OCI-LY1 (cell line): ENCODE results near the gene SNTG2.

ENCODE experiments used
- H2AFZ ChIP-seq: fragments of 200-600 bp; sonication (generic), shearing (Covaris generic); 2 replicates; pipeline ENCODE4 v1.6.0; 2014; ENCODE audit warnings: antibody characterized with exemption, mild to moderate bottlenecking, low read length
- H3F3A ChIP-seq: fragments of 200-600 bp; sonication (generic), shearing (Covaris generic); 2 replicates; pipeline ENCODE4 v1.6.0; 2014; ENCODE audit warnings: mild to moderate bottlenecking, antibody characterized with exemption, low read length, moderate library complexity; ENCODE audit not compliant: insufficient read depth
- H3K27ac ChIP-seq: fragments of 200-600 bp; sonication (generic); 2 replicates; pipeline ENCODE4 v1.5.1; 2014; ENCODE audit warnings: low read length, mixed run types, mild to moderate bottlenecking, low read depth; ENCODE audit not compliant: poor library complexity, severe bottlenecking
- H3K27me3 ChIP-seq: fragments of 200-600 bp; sonication (generic); 2 replicates; pipeline ENCODE4 v1.6.0; 2014; ENCODE audit warnings: antibody characterized with exemption, mild to moderate bottlenecking, low read length, moderate library complexity; ENCODE audit not compliant: insufficient read depth
- H3K36me3 ChIP-seq: fragments of 200-600 bp; sonication (generic); 2 replicates; pipeline ENCODE4 v1.6.1; 2014; ENCODE audit warnings: mild to moderate bottlenecking, antibody characterized with exemption, low read length, moderate library complexity, mixed read lengths; ENCODE audit not compliant: insufficient read depth
- H3K4me1 ChIP-seq: fragments of 200-600 bp; sonication (generic); 2 replicates; pipeline ENCODE4 v1.5.1; 2014; ENCODE audit warnings: mild to moderate bottlenecking, low read length, moderate library complexity; ENCODE audit not compliant: insufficient read depth, severe bottlenecking
- H3K4me2 ChIP-seq: fragments of 200-600 bp; sonication (generic), shearing (Covaris generic); 2 replicates; pipeline ENCODE4 v1.6.1; 2014; ENCODE audit warnings: low read length
- H3K4me3 ChIP-seq: fragments of 200-600 bp; sonication (generic); 2 replicates; pipeline ENCODE4 v1.5.1; 2014; ENCODE audit warnings: low read length, low read depth, mild to moderate bottlenecking, mixed read lengths; ENCODE audit not compliant: poor library complexity, severe bottlenecking
- H3K79me2 ChIP-seq: fragments of 200-600 bp; shearing (Covaris generic); 2 replicates; pipeline ENCODE4 v1.6.1; 2016; ENCODE audit warnings: mixed run types, low read length, mixed read lengths; ENCODE audit not compliant: insufficient read depth
- H3K9ac ChIP-seq: fragments of 200-600 bp; sonication (generic), shearing (Covaris generic); 2 replicates; pipeline ENCODE4 v1.6.1; 2014; ENCODE audit warnings: mild to moderate bottlenecking, low read length, mixed read lengths
- H3K9me2 ChIP-seq: fragments of 200-600 bp; sonication (generic), shearing (Covaris generic); 2 replicates; pipeline ENCODE4 v1.6.1; 2014; ENCODE audit warnings: low read depth, mild to moderate bottlenecking, low read length, mixed read lengths
- H3K9me3 ChIP-seq: fragments of 200-600 bp; shearing (Covaris generic); 2 replicates; pipeline ENCODE4 v1.6.1; 2014; ENCODE audit warnings: low read length, mixed read lengths
- H4K20me1 ChIP-seq: fragments of 200-600 bp; sonication (generic), shearing (Covaris generic); 2 replicates; pipeline ENCODE4 v1.6.0; 2016; ENCODE audit warnings: mild to moderate bottlenecking, low read length; ENCODE audit not compliant: insufficient read depth
- CTCF ChIP-seq: fragments of 200-600 bp; sonication (generic), shearing (Covaris generic); IDR thresholded peaks from 2 replicates; pipeline ENCODE4 v1.5.1; 2017; ENCODE audit warnings: mild to moderate bottlenecking, antibody characterized with exemption, low read length, moderate library complexity, mixed read lengths
- EZH2 ChIP-seq: fragments of 200-600 bp; sonication (generic), shearing (Covaris generic); IDR thresholded peaks from 2 replicates; pipeline ENCODE4 v1.8.0; 2017; ENCODE audit warnings: borderline replicate concordance, mixed run types, mild to moderate bottlenecking, antibody characterized with exemption, low read length, moderate library complexity, mixed read lengths

SNTG2 gene

GRCh38 chr2:1152375-1152774, 201.7 kb downstream of the SNTG2 start:
- H3K4me2 ChIP-seq: no peak overlapping the region
- H3K4me3 ChIP-seq: no peak overlapping the region
- H3K79me2 ChIP-seq: no peaks in the 10 kb centered on the region
- no peaks in the 10 kb centered on the region for H3K4me1 ChIP-seq
- no peaks in the 10 kb centered on the region for H3K9me2 ChIP-seq
- no peak overlapping the region for H2AFZ ChIP-seq
- H3F3A ChIP-seq: no peaks in the 10 kb centered on the region
- H3K27me3 ChIP-seq: no peaks in the 10 kb centered on the region
- H4K20me1 ChIP-seq: no peaks in the 10 kb centered on the region
- H3K27ac ChIP-seq: no peak overlapping the region
- no peaks in the 10 kb centered on the region for H3K36me3 ChIP-seq
- no peaks in the 10 kb centered on the region for H3K9me3 ChIP-seq
- no peak overlapping the region for H3K9ac ChIP-seq
- no peak for TF ChIP-seq CTCF
- no peak for TF ChIP-seq EZH2

GRCh38 chr2:1153920-1154319, 203.3 kb downstream of the SNTG2 start:
- Histone ChIP-seq H3K4me1 (no peaks in the 10 kb centered on the region), H3K4me3 (no peak overlapping the region), H3F3A (no peaks in the 10 kb centered on the region), H3K27me3 (no peaks in the 10 kb centered on the region), H3K79me2 (no peaks in the 10 kb centered on the region), H3K9ac (no peak overlapping the region), H3K4me2 (no peak overlapping the region), H3K36me3 (no peaks in the 10 kb centered on the region), H3K27ac (no peak overlapping the region), H3K9me3 (no peaks in the 10 kb centered on the region), H3K9me2 (no peaks in the 10 kb centered on the region), H2AFZ (no peak overlapping the region), H4K20me1 (no peaks in the 10 kb centered on the region)
- no peak for TF ChIP-seq EZH2
- no peak for TF ChIP-seq CTCF

- H3K4me2 ChIP-seq: no peak overlapping the region
Observed at GRCh38 chr2:1154710-1155594, 204.3 kb downstream of the SNTG2 start.

More at GRCh38 chr2:1154710-1155594, 204.3 kb downstream of the SNTG2 start:
- Histone ChIP-seq H2AFZ (no peak overlapping the region), H3K27ac (no peak overlapping the region), H3K9ac (no peak overlapping the region), H3K9me3 (no peaks in the 10 kb centered on the region), H4K20me1 (no peaks in the 10 kb centered on the region), H3K4me3 (no peak overlapping the region), H3K4me1 (no peaks in the 10 kb centered on the region), H3K36me3 (no peaks in the 10 kb centered on the region), H3K9me2 (no peaks in the 10 kb centered on the region), H3K27me3 (no peaks in the 10 kb centered on the region), H3F3A (no peaks in the 10 kb centered on the region), H3K79me2 (no peaks in the 10 kb centered on the region)
- TF ChIP-seq CTCF: no peak
- no peak for TF ChIP-seq EZH2
